Measurements from ENCODE around the gene LAPTM5.

The LAPTM5 gene

DNA sequence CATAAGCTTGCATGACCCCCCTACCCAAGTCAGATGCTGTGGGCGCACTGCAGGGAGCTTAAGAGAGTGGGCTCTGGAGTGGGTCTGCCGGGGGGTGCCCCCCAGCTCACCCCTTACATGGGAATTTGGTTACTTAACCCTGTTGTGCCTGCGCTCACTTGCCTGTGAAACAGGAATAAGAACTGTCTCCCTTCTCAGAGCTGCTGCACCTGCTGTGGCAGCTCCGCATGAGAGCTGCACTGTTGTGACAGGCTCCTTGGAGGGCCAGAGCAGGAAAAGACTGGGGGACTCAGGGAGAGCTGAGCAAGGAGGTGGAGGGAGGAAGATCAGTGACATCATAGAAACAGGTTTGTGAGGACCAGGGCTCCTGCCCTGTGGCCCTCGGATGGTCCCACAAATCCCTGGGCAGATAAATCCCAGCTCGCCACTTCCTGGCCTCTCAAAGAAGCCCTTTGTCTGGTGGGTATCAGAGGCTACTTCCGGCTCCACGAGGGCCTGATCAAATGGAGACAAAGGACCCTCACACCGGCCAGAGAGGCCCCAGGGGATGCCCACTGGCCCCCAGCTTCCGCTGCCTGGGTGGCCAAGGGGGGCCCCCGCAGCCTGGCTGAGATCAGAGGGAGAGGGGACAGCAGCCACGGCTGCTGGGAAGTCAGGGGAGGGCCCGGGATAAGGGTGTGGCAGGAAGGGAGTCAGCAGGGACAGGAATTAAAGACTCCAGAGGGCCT lies 28.9 kb upstream of the LAPTM5 start:
- no peak for DNase-seq

GRCh38 chr1:30785714-30786113 lies 28.1 kb upstream of the LAPTM5 start:
- DNase-seq: no peak

DNA sequence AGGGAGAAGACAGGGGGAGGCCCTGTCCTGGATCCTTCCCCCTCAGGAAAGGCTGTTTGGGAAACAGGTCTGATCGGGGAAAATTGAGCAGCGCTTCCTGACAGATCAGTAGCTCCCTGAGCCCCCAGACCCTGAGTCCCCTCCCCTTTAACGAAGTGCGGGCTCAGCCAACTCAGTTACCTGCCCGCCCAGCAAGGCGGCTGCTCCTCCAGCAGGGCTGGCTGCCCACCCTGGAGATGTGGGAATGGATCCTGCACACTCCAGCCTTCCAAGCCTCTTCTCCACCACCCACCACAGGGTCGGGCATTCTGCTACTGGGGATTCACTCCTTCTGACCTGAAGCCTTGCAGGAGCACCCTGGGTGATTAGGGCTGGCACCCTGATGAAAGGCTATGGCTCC lies 27.6 kb upstream of the LAPTM5 start:
- DNase-seq: no peak

- DNase-seq: no peak
Observed at GRCh38 chr1:30783256-30783915, 25.8 kb upstream of the LAPTM5 start.

DNA sequence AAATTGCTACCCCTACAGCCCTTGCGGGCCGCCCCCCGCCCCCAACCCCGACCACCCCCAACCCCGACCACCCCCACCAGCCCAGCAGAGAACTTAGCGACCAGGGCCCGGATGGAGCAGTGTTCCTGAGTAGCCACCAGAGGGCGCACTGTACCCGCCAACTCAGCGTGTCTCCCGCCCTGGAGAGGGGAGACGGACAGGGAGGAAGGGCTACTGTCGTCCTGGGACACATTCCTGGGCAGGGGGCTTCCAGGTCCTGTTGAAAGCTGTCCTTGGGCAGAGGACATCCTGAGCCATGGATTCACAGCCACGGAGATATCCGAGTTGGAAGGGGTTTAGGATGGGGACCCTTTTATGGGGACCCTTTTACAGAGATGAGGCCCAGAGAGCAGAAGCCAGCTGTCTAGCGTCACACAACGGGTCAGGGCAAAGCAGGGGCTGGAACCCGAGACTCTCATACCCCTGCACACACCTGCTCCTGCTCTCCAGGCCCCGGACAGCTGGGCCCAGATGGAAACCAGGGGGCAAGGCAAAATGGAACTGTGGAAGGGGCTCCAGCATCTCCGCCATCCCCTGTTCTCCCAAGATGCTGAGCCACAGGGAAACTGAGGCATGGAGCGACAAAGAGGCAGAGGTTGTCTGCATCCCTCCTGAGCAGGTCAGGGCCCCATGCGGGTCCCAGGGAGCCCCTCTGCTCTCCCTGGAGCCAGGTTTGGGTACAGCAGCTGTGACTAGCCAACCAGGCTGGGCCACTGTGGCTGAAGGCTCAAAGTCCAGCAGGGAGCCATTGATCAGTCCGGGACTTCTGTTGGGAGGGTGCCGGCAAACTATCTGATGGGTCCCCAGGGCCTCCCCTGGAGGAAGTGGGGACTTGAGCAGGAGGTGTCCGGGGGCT lies 25.0 kb upstream of the LAPTM5 start:
- DNase-seq: peak; percentile 69

DNA sequence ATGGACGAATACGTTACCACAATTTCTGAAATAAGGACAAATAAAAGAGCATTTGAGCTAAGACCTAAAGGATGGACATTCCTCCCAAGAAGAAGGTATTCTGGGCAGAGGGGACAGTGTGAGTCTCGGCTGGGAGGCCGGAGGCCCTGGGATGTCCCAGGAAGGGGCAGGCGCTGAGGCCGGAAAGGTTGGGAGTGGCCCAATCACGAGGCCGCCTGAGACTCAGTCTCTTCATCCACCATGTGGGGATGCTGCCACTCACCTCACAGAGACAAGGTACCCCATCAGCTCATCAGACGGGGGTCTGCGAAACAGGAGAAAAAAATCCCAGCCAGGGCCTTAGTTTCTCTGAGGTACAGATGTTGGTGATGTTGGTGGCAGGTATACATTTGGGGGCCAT lies 24.3 kb upstream of the LAPTM5 start:
- DNase-seq: no peak

DNA sequence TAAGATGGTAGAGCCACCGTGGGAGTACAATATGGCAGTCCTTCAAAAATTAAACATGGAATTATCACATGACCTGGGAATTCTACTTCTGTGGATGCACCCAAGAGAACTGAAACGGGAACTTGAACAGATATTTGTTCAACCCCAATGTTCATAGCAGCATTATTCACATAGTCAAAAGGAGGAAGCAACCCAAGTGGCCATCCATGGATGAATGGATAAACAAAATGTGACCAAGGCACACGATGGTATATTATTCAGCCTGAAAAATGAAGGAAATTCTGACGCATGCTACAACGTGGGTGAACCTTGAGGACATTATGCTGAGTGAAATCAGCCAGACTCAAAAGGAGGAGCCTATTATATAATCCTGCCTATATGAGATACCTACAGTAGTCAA lies 22.8 kb upstream of the LAPTM5 start:
- DNase-seq: no peak

DNA sequence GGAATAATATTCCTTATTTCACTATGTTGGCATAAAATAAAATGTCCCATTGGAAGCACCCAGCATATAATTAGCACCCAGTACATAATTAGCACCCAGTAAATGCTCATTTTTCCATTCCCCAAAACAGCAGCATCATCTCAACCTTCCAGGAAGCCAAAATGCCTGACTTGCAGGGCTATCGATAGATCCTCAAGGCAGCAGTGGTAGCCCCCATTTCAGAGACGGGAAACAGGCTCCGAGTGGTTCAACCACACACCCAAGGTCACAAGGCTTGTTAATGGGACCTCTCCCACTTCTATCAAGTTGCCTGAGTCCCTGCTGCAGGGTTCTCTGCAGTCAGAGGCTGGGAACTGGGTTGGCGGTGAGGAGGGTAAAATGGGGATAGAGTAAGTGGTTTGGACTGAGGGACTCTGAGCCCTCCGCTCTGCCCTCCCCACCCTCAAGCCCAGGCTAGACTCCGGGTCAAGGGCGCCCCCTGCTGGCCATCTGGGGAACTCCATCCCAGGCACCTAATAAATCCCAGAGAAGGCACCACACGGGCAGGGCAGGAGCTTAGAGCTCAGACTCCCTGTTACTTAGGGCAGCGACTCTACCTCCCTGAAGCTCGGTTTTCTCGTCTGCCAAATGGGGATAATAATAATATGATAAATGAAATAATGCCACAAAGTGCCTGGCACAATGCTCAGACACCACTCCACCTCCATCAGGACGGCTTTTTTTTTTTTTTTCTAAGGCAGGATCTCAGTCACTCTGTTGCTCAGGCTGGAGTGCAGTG lies 21.9 kb upstream of the LAPTM5 start:
- DNase-seq: peak; percentile 94

GRCh38 chr1:30778979-30779293 lies 21.4 kb upstream of the LAPTM5 start:
- no peak for DNase-seq

- DNase-seq: no peak
Observed at GRCh38 chr1:30778154-30778978, 20.8 kb upstream of the LAPTM5 start.

DNA sequence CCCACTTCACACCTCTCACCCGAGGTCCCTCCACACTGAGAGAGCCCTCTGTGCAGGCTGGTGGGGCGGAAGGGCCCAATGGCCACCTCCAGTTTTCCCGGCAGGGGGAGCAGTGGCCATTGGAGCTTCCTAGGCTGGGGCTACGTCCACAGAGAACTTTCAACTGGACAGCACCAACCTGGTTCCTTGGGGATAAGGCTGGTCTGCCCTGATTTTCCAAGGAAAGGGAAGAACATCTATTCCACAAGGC lies 20.3 kb upstream of the LAPTM5 start:
- no peak for DNase-seq

GRCh38 chr1:30777060-30777903 lies 19.7 kb upstream of the LAPTM5 start:
- no peak for DNase-seq

DNA sequence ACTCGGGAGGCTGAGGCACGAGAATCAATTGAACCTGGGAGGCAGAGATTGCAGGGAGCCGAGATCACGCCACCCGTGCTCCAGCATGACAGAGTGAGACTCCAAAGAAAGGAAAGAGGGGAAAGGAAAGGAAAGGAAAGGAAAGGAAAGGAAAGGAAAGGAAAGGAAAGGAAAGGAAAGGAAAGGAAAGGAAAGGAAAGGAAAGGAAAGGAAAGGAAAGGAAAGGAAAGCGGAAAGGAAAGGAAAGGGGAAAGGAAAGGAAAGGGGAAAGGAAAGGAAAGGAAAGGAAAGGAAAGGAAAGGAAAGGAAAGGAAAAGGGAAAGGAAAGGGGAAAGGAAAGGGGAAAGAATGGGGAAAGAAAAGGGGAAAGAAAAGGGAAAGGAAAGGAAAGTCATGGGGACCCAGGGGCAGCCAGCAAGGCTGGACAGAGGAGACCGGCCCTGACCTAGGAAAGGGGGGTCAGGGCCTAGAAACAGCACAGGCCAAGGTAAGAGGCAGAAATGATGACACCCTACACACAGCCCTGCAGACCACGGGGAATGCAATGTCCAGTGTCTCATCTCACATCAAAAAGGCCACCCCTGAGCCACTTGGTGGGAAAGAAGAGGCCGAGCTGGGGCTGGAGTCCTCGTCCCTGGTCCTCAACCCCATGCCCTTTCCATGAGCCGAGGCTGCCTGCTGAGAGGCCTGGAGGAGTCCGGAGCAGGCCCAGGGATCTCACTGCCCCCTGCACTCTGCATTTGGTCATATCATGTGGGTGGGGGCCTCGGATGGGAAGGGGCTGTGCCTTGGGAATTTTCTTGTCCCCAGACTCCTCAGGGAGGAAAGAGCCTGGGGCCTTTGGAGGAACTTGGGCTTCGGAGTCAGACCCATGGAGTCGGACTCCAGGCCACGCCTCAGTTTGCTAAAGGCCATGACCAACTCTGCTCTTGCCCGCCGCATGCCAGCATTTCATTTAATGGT lies 18.8 kb upstream of the LAPTM5 start:
- DNase-seq: no peak

DNA sequence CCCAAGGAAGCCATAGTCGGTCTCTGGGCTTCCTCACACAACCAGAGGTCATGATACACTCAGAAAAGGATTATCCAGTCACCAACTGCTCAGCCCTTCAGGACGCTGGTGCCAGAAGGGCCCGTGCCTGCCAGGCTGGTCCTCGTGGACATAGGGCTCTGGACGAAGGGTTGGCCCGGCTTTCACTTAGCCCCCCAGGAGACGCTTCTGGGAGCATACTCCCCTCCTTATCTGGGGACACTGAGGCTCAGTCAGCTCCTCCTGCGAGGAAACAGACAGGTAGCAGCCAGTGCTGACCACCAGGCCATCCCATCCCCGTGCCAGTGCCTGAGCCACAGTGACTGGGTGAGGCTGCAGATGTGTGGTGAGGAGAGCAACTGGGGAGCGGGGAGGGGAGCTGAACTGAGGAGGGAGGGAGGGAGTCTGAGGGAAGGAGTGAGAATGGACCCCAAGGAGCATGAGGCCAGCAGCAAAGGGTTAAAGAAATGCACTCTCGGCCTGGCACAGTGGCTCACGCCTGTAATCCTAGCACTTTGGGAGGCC lies 17.9 kb upstream of the LAPTM5 start:
- DNase-seq: no peak

- no peak for DNase-seq
Observed at GRCh38 chr1:30774550-30775432, 17.2 kb upstream of the LAPTM5 start.

GRCh38 chr1:30773722-30774358 lies 16.3 kb upstream of the LAPTM5 start:
- DNase-seq: no peak

DNA sequence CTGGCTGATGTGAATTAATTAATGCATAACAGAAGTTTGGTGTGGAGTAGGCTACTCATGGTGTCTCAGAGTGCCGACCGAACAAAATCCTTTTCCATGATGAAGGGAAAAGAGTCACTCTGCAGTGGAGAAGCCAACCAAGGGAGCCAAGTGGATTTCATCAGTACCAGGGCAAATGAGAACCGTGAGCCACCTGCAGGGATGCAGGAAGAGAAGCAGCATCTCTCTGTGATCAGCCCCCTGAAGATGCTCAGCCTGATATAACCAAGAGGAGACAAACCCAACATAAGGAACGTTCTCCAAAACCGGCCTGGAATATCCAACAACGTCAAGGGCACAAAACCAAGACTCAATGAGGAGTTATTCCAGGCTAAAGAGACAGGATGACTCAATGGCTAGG lies 13.4 kb upstream of the LAPTM5 start:
- DNase-seq: no peak

DNA sequence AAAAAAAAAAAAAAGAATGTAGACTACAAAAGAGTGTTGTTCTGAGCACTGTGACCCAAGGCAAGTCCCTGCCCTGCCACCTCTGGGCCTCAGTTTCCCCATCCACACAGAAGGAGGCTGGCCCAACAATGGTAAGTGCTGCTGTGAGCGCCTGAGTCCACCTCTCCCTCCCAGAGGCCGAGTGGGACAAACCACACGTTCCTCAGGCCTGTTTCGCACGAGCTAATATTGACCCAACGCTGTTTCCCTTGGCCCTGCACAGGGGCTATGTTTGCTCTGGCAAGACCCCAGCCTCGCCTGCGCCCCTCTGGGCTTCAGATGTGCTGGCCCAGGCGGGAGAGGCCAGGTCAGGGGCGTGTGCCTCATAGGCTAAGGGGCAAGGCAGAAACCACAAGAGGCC lies 12.6 kb upstream of the LAPTM5 start:
- no peak for DNase-seq

All from activated CD4-positive, alpha-beta T cell treated with anti-CD3 and anti-CD28 coated beads, Interleukin-2, amount 50 U/mL, for 1 hour (primary cell).